Uterus (tissue), 4 donors: Measurements from ENCODE around the gene CDC42. TPM values are rescaled to one million over a fixed set of nuclear protein-coding genes. Genes with fewer than 3 reads are reported as not detected.
A peak's percentile ranks its signal among the peaks of the same experiment; 100 is the strongest.

Experiments used
- DNase-seq, 2 donors: peaks; one replicate each; pipeline ENCODE4 v3.0.0-alpha.2; 2019 to 2020
- H3K27ac ChIP-seq, 2 donors: fragments of 200-600 bp; sonication (generic); 1 replicate in 1 of 2; 2 replicates in 1 of 2; pipeline ENCODE4 v1.5.1; 2016 to 2018
- H3K27me3 ChIP-seq, 2 donors: fragments of 200-600 bp; sonication (generic); one replicate each; pipeline ENCODE4 v1.5.1; 2018 to 2019; ENCODE audit warnings: control low read depth in 1 of 2
- H3K36me3 ChIP-seq, 2 donors: fragments of 200-600 bp; sonication (generic); one replicate each; pipeline ENCODE4 v1.5.1; 2019; ENCODE audit warnings: control low read depth in 1 of 2
- H3K4me1 ChIP-seq, 2 donors: fragments of 200-600 bp; sonication (generic); one replicate each; pipeline ENCODE4 v1.5.1; 2018 to 2019; ENCODE audit warnings: control low read depth in 1 of 2
- H3K4me3 ChIP-seq, 2 donors: fragments of 200-600 bp; sonication (generic); 1 replicate in 1 of 2; 2 replicates in 1 of 2; pipeline ENCODE4 v1.5.1; 2018 to 2019; ENCODE audit warnings: mild to moderate bottlenecking in 1 of 2
- H3K9me3 ChIP-seq, 2 donors: fragments of 200-600 bp; sonication (generic); one replicate each; pipeline ENCODE4 v1.5.1; 2019; ENCODE audit warnings: control low read depth in 1 of 2
- POLR2A ChIP-seq, 2 donors: fragments of 450-650 bp; IDR thresholded peaks; one replicate each; pipeline ENCODE4 v1.6.1; 2016; ENCODE audit warnings: antibody characterized with exemption in 2 of 2, mild to moderate bottlenecking in 1 of 2, moderate library complexity in 1 of 2
- intact Hi-C: fragments of 100-400 bp; cut with DNase I; formaldehyde crosslinking; loops from one replicate; pipeline ENCODE4 v1.15.1; 2023; ENCODE audit warnings: low total_unique reads
- total RNA-seq, 4 donors: library from RNA; depleted of rRNA in 3 of 4; stranded (reverse); fragments of >200 nt in 3 of 4; gene quantifications; one replicate each; pipeline versions ENCODE4 v1.1.0 to v1.2.4, GENCODE V29; 2014 to 2023
- TF ChIP-seq, protein P1 (sequence below), 4 experiments: fragments of 200-600 bp in 2 of 4; fragments of 450-650 bp in 2 of 4; sonication (generic) in 2 of 4; IDR thresholded peaks; one replicate each; pipeline ENCODE4 v1.5.1; 2016 to 2019; ENCODE audit warnings: antibody characterized with exemption in 4 of 4, mild to moderate bottlenecking in 2 of 4, moderate library complexity in 1 of 4
- donor health status: DM: yes; HTN: yes; CAD: no.

CDC42 gene
- total RNA-seq, 4 donors from 2014 or later: 173 to 570 (median 223) TPM

DNA sequence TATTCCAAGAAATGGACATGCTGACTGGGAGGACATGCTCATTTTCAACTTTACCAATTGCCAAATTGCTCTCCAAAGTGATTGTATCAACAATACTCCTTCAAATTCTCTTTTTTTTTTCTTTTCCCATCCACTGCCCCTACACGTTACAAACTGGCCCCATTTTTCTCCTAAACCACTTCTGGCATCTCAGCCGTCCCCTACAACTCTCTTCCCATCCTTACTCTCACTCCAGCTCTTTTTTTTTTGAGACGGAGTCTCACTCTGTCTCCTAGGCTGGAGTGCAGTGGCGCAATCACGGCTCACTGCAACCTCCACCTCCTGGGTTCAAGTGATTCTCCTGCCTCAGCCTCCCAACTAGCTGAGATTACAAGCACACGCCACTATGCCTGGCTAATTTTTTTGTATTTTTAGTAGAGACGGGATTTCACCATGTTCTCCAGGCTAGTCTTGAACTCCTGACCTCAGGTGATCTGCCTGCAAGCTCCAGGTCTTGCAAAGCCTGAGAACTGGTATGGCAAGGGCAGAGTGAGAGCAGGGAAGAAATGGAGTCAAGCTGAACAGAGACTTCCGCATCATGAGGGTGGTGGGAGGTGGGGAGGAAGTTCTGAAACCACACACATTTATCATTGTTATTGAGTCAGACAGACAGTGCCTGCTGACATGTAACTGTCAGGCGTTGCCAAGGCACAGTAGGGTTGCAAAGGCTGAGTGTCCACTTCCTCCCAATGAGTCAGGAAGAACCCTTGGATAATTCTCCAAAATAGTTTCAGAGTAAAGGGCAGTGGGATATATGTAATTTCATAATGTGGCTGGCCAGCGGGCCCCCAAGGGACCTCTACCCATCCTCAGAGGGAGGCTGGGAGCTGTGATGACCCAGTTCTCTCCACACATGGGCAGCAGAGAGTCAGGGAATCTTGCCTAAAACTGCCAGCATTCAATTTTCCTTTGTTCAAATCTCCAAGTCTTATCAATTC lies 33.6 kb upstream of the CDC42 start:
- Histone ChIP-seq H3K36me3 (no peaks in the 10 kb centered on the region), H3K4me3 (no peak overlapping the region), H3K4me1 (no peaks in the 10 kb centered on the region), H3K27me3 (no peaks in the 10 kb centered on the region), H3K9me3 (no peaks in the 10 kb centered on the region), H3K27ac (no peak overlapping the region)
- intact Hi-C loops: no loop called here
- DNase-seq: no peak
- TF ChIP-seq POLR2A (IDR thresholded peaks at IDR 0.05): no peak
- TF ChIP-seq, protein P1, sequence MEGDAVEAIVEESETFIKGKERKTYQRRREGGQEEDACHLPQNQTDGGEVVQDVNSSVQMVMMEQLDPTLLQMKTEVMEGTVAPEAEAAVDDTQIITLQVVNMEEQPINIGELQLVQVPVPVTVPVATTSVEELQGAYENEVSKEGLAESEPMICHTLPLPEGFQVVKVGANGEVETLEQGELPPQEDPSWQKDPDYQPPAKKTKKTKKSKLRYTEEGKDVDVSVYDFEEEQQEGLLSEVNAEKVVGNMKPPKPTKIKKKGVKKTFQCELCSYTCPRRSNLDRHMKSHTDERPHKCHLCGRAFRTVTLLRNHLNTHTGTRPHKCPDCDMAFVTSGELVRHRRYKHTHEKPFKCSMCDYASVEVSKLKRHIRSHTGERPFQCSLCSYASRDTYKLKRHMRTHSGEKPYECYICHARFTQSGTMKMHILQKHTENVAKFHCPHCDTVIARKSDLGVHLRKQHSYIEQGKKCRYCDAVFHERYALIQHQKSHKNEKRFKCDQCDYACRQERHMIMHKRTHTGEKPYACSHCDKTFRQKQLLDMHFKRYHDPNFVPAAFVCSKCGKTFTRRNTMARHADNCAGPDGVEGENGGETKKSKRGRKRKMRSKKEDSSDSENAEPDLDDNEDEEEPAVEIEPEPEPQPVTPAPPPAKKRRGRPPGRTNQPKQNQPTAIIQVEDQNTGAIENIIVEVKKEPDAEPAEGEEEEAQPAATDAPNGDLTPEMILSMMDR (IDR thresholded peaks at IDR 0.05): no peak

DNA sequence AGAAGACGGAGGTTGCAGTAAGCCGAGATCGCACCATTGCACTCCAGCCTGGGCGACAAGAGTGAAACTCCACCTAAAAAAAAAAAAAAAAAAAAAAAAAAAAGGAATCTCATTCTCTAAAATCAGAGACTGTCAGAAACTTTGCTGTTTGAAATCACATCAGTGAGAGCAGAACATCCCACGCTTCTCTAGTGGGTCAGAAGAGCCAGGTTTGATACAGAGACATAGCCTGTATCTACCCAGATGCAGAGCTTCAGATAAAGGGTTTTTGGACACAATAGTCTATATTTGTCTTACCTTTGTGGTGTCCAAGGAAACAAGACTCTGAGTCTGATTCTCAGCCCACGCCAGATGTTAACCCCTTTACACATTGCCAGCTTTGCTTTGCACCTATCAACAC lies 31.4 kb upstream of the CDC42 start:
- Histone ChIP-seq H3K27ac (no peak overlapping the region), H3K27me3 (no peaks in the 10 kb centered on the region), H3K4me1 (no peaks in the 10 kb centered on the region), H3K36me3 (no peaks in the 10 kb centered on the region), H3K9me3 (no peaks in the 10 kb centered on the region), H3K4me3 (no peak overlapping the region)
- no peak for DNase-seq
- intact Hi-C loops: no loop called here
- no peak for TF ChIP-seq POLR2A (IDR thresholded peaks at IDR 0.05)
- TF ChIP-seq, protein P1 (IDR thresholded peaks at IDR 0.05): no peak

DNA sequence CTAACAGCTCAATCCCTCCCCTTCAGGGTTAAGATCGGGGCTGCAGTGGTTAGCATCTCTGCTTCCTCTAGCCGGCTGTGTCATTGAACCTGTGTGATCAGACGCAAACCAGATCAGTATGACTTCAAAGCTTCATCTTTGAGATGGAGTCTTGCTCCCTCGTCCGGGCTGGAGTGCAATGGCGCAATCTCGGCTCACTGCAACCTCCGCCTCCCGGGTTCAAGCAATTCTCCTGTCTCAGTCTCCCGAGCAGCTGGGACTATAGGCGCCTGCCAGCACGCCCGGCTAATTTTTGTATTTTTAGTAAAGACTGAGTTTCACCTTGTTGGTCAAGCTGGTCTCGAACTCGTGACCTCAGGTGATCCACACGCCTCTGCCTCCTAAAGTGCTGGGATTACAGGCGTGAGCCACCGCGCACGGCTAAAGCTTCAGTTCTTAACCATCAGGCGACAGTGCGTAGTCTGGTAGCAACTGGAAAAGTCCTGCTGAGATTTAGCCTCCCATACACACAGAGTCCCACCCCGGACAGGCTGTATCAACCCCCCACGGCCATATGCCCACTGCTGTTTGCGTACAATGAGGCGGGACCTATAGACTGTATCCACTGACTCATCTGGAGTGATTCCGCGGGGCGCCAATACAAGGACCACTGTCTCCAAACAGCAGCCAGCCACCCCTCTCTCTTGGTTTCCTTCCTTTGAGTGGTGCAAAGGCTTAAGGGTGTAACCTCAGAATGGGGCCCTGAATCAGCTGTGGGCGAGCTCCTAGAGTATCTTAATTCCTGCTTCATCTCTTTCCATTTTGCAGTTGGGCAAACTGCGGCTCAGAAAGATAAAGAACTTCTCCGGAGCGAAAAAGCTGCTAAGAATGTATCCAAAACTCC lies 27.8 kb upstream of the CDC42 start:
- no peaks in the 10 kb centered on the region for H3K36me3 ChIP-seq
- DNase-seq: peak; percentile 40 to 65
- peak overlapping the region; percentile 97 to 98 for H3K4me3 ChIP-seq
- H3K27ac ChIP-seq: peak overlapping the region; percentile 99 to 100
- H3K27me3 ChIP-seq: no peaks in the 10 kb centered on the region
- TF ChIP-seq, protein P1 (IDR thresholded peaks at IDR 0.05): no peak
- no peak for TF ChIP-seq POLR2A (IDR thresholded peaks at IDR 0.05)
- H3K9me3 ChIP-seq: no peaks in the 10 kb centered on the region
- no peaks in the 10 kb centered on the region for H3K4me1 ChIP-seq
- intact Hi-C loops: no loop called here

DNA sequence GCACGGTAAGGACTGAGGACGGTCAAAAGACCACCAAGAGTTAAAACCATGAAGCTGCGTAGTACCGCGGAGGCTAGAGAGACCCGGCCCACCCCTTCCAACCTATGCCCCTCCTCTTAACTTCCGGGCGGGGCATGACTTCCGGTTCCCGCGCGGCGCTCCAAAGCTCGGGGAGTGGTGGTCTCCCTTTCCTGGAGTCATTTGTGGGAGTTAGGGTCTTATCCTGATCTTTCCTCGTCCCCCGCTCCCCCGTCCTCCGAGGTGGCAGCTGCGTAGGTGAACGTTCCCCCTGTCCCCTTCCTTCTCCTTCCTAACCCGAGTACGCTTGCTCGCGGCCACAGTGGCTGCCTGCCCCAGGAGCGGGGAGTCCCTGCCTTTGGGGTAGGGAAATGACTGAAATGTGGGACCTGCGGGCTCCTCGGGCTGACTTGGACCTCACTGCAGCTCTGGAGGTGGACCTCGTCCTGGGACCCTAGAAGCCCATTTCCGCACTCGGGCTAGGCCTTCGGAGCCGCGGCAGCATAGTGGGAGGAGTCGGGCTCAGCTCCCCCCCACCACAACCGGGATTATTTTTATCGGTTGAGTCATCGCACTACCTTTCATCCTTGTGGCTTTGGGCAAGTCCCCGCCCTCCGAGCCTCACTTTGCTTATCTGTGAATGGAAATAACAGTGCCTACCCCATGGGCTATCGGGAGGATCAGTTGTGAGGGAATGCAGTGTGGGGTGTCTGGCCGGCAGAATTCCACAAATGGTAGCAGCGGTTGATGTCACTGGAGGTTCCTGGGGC lies 26.9 kb upstream of the CDC42 start:
- Histone ChIP-seq H3K36me3 (no peaks in the 10 kb centered on the region), H3K27ac (peak overlapping the region; percentile 99 to 100), H3K9me3 (no peaks in the 10 kb centered on the region), H3K4me1 (no peaks in the 10 kb centered on the region), H3K27me3 (no peaks in the 10 kb centered on the region), H3K4me3 (peak overlapping the region; percentile 97 to 98)
- TF ChIP-seq, protein P1 (IDR thresholded peaks at IDR 0.05): peak in 2 of 4 experiments; percentile 13 to 27
- TF ChIP-seq POLR2A (IDR thresholded peaks at IDR 0.05): peak; percentile 39 to 88
- intact Hi-C loops: no loop called here
- peak; percentile 85 to 87 for DNase-seq
